GM12864 (cell line): ENCODE data around the gene NUP210L.

Experiments
- DNase-seq: peaks from one replicate; pipeline ENCODE4 v3.0.0-alpha.2; 2011; ENCODE audit warnings: low read depth
- H3K4me3 ChIP-seq: 2 replicates; pipeline ENCODE4 v1.5.1; 2011; ENCODE audit warnings: mild to moderate bottlenecking, low read depth, low read length, control low read depth
- CTCF ChIP-seq: IDR thresholded peaks from 2 replicates; pipeline ENCODE4 v1.5.1; 2011; ENCODE audit warnings: low read depth, mild to moderate bottlenecking, moderate library complexity, low read length, control low read depth, inconsistent platforms; ENCODE audit errors: missing control alignments

NUP210L gene

DNA sequence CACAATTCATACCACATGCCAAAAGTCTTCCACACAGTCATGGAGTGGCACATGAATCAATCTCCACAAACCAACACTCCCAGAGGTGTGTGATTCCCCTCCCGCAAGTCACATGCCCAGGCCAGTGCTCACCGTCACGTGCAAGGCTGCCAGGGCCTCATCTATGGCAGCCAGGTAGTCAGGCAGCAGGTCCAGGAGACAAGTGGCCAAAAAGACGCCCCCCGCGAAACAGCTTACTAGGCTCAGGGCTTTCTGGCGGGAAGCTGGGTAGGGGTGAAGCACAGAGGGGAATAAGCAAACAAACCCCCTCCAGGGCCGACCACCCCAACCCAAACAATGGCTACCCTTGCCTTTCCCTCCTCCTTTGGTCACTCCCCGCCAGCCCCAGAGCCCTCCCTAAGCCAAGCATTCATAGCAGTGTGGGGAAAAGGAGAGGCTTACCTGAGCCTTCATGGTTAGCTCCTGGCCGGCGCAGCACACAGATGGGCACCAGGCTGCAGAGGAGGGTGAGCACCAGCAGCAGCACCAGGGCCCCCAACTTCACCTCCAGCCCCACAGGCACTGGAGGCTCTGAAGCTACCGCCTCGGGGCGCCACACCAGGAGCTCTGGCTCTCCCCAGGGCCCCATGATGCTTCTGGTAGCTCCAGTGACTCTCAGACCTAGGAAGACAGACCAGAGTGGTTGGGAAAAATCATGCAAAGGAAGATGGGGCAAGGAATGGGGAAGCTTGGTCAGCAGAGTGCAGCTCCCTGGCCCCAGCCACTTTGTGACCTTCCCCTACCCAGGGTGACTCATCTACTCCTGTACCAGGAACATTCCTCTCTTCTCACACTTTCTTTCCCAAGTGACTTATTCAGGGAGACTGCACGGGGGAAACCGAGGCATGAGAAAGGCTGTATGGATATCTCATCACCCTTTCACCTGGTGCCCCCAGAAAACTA, 192.5 kb downstream of the NUP210L start:
- peak overlapping the region; percentile 73 for H3K4me3 ChIP-seq
- peak; percentile 13 for TF ChIP-seq CTCF
- DNase-seq, result no peak

GRCh38 chr1:153961421-153961820, 193.5 kb downstream of the NUP210L start:
- no peak for DNase-seq
- no peak for TF ChIP-seq CTCF
- peak overlapping the region; percentile 73 for H3K4me3 ChIP-seq

GRCh38 chr1:153960206-153960605, 194.7 kb downstream of the NUP210L start:
- no peak overlapping the region for H3K4me3 ChIP-seq
- no peak for DNase-seq
- no peak for TF ChIP-seq CTCF

DNA sequence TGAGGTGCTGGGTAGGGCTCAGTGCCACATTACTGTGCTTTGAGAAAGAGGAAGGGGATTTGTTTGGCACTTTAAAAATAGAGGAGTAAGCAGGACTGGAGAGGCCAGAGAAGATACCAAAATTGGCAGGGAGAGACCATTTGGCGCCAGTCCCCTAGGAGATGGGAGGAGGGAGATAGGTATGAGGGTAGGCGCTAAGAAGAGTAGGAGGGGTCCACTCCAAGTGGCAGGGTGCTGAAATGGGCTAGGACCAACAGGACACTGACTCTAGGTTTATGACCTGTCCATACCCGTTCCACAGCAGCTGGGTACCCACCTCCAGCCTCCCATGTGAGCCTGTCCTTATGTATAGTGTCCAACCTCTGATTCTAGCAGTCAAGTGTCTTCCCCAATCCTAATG, 195.4 kb downstream of the NUP210L start:
- no peak overlapping the region for H3K4me3 ChIP-seq
- TF ChIP-seq CTCF, result no peak
- no peak for DNase-seq

DNA sequence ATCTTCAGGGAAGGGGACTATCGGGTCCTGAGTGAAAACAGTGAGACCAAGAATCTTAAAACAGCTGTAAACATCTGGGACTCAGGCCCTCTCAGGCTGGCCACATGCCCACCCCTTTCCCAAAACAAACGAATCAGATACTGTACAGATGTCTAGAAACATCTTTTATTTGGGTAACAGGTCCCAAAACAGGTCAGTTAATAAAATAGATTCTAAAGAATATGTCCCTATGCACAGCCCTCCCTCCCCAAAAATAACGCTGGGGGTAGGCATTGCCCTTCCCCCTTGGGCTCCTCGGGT, 196.0 kb downstream of the NUP210L start:
- no peak for DNase-seq
- TF ChIP-seq CTCF, result no peak
- no peak overlapping the region; the same call in 1 of the 2 replicates for H3K4me3 ChIP-seq

DNA sequence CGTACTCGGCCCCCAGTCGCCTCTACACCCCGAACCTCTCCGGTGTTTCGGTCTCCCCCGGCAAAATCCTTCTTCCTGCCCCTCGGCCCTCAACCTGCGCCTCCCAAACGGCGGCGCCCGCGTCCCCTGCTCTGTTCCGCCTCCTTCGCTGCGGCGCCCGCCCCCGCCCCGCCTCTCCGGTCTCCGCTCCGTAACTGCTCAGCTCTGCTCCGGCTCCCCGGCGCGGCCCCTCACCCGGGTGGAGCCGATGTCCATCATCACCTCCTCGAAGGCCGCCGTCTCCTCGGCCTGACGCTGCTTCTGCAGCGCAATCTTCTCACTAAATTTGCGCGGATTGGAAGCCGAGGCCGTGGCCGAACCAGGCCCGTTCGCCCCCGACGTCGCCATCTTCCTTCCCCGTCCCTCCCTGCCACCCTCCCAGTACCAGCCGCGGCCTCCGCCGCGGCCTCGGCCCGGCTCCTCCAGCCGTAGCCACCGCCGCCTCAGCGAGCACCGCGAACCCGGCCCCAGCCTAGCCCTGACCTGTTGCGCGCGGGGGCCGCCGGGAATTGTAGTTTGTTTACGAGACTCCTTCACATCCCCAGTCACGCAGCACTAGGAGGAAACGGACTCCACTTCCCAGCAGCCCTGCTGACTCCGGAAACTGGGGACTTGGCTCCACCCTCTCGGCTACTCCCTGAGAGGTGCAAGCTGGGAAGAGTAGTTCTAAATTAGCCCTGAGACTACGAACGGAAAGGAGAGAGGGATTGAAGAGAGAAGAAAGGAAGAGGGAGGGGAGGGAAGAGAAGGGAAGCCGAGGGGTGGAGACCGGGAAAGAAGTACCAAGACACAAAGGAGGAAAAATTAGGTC, 196.5 kb downstream of the NUP210L start, which contains the start of gene CRTC2:
Gene CRTC2, minus strand, starts transcription at position 502 of the 850 bp plus-strand sequence. Its CDS starts 115 bp downstream, at position 387.
- no peak for TF ChIP-seq CTCF
- H3K4me3 ChIP-seq, result peak within 1 kb of the TSS; percentile 94
- DNase-seq, result peak; percentile 94
